Neutrophil (primary cell): ENCODE results near the gene CXXC5.

Experiments
- H3K27ac ChIP-seq: fragments of 200-600 bp; sonication (generic); 2 replicates; pipeline ENCODE4 v1.5.1; 2016; ENCODE audit warnings: mild to moderate bottlenecking, moderate library complexity
- H3K27me3 ChIP-seq: fragments of 200-600 bp; sonication (generic); 2 replicates; pipeline ENCODE4 v1.6.0; 2016; ENCODE audit warnings: mild to moderate bottlenecking
- H3K36me3 ChIP-seq: fragments of 200-600 bp; sonication (generic); 2 replicates; pipeline ENCODE4 v1.5.1; 2017
- H3K4me1 ChIP-seq, 2 experiments: fragments of 200-600 bp in 1 of 2; sonication (generic) in 1 of 2; 1 replicate in 1 of 2; 2 replicates in 1 of 2; pipeline versions ENCODE4 v1.5.1 to v1.6.1; 2013 to 2016; ENCODE audit warnings: low read depth in 1 of 2, low read length in 1 of 2, mild to moderate bottlenecking in 1 of 2, moderate library complexity in 1 of 2; ENCODE audit not compliant: control insufficient read depth in 1 of 2, insufficient read depth in 1 of 2
- H3K4me3 ChIP-seq, 2 experiments: fragments of 200-600 bp in 1 of 2; sonication (generic) in 1 of 2; 1 replicate in 1 of 2; 2 replicates in 1 of 2; pipeline ENCODE4 v1.5.1; 2013 to 2016; ENCODE audit warnings: low read depth in 1 of 2, low read length in 1 of 2, mild to moderate bottlenecking in 1 of 2, moderate library complexity in 1 of 2
- H3K9me3 ChIP-seq: fragments of 200-600 bp; sonication (generic); 2 replicates; pipeline ENCODE4 v1.5.1; 2016
- TF ChIP-seq, protein P1 (sequence below): fragments of 200-600 bp; sonication (generic); IDR thresholded peaks from 2 replicates; pipeline ENCODE4 v1.5.1; 2016; ENCODE audit warnings: antibody characterized with exemption

CXXC5 gene

DNA sequence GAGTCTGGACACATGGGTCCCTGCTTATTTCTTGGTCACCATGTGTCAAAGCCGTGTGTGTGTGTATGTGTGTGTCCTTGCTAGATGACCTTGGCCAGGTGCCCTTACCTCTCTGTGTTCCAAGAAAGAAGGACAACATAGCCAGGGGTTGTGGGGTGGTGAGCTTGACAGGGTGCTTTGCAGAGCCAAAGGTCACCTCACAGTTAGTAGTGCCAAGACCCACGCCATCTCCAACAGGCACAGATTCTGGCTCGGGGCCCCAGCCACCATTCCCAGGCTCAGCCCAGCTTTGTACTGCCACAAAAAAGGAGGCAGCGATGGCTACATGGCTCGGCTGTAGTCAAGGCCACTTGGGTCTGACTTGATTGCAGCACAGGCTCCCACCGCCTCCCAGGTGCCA, 39.5 kb downstream of the CXXC5 start:
- H3K9me3 ChIP-seq = no peaks in the 10 kb centered on the region
- no peaks in the 10 kb centered on the region for H3K4me1 ChIP-seq
- TF ChIP-seq, protein P1, sequence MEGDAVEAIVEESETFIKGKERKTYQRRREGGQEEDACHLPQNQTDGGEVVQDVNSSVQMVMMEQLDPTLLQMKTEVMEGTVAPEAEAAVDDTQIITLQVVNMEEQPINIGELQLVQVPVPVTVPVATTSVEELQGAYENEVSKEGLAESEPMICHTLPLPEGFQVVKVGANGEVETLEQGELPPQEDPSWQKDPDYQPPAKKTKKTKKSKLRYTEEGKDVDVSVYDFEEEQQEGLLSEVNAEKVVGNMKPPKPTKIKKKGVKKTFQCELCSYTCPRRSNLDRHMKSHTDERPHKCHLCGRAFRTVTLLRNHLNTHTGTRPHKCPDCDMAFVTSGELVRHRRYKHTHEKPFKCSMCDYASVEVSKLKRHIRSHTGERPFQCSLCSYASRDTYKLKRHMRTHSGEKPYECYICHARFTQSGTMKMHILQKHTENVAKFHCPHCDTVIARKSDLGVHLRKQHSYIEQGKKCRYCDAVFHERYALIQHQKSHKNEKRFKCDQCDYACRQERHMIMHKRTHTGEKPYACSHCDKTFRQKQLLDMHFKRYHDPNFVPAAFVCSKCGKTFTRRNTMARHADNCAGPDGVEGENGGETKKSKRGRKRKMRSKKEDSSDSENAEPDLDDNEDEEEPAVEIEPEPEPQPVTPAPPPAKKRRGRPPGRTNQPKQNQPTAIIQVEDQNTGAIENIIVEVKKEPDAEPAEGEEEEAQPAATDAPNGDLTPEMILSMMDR = no peak
- no peak overlapping the region for H3K27ac ChIP-seq
- no peaks in the 10 kb centered on the region for H3K36me3 ChIP-seq
- H3K4me3 ChIP-seq = no peak overlapping the region
- peaks cover 55% of the 10 kb centered on the region for H3K27me3 ChIP-seq

GRCh38 chr5:139688088-139688702, 40.0 kb downstream of the CXXC5 start:
- TF ChIP-seq, protein P1 = no peak
- H3K4me3 ChIP-seq = no peak overlapping the region
- no peaks in the 10 kb centered on the region for H3K4me1 ChIP-seq
- H3K27ac ChIP-seq = no peak overlapping the region
- H3K36me3 ChIP-seq = no peaks in the 10 kb centered on the region
- H3K9me3 ChIP-seq = no peaks in the 10 kb centered on the region
- H3K27me3 ChIP-seq = peaks cover 55% of the 10 kb centered on the region

DNA sequence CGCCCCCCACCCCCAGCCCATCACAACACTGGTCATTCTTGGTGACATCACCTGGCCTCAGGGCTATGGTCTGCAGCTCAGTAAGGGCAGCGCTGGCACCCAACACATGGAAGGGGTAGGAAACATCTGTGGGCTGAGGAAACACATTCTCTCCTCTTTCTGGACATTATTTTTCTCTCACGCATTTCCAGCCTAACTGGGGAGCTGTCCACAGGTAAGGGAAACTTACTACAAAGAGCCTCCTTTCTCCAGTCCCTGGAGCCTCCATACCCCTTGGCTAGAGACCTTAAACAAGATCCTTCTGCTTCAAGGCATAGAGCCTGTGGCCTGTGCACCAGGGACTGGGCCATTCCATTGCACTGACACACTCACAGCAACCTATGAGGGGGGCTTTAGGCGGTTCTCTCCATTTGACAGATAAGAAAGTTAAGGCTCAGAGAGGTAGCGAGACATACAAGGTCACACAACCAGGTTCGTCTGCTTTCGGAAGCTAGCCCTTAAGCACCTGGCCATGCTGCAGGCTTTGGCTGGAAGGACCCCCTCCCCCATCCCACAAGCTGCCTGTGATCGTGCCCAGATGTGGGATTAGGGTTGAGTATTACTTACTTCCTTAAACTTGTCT, 40.7 kb downstream of the CXXC5 start:
- Histone ChIP-seq H3K27ac (no peak overlapping the region), H3K36me3 (no peaks in the 10 kb centered on the region), H3K4me3 (no peak overlapping the region), H3K27me3 (peaks cover 58% of the 10 kb centered on the region), H3K4me1 (no peaks in the 10 kb centered on the region), H3K9me3 (no peaks in the 10 kb centered on the region)
- TF ChIP-seq, protein P1 = no peak

DNA sequence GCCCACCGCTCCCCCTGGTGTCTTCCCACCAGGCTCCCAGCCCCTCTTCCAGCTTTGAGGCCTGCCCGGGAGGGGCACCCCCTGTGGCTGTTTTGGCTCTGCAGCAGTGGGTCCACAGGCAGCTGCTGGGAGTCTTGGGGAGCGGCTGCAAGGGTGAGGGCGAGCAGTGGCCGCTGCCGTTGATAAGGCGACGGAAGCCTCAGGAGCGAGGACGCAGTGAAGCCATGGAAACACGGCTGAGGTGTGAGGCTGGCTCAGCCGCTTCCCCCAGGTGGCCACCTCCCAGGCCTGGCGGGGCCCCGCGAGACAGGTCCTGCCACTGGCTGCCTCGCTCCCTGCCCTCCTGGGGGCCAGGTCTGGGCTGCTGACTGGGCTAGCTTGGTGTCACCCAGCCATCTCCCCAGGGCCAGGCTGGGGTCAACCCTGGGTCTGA, 41.5 kb downstream of the CXXC5 start:
- peaks cover 66% of the 10 kb centered on the region for H3K27me3 ChIP-seq
- no peaks in the 10 kb centered on the region for H3K36me3 ChIP-seq
- H3K27ac ChIP-seq = no peak overlapping the region
- TF ChIP-seq, protein P1 = no peak
- no peaks in the 10 kb centered on the region for H3K4me1 ChIP-seq
- H3K4me3 ChIP-seq = no peak overlapping the region
- H3K9me3 ChIP-seq = no peaks in the 10 kb centered on the region

GRCh38 chr5:139690064-139690802, 42.1 kb downstream of the CXXC5 start:
- TF ChIP-seq, protein P1 = no peak
- H3K27me3 ChIP-seq = peaks cover 70% of the 10 kb centered on the region
- H3K27ac ChIP-seq = no peak overlapping the region
- H3K9me3 ChIP-seq = no peaks in the 10 kb centered on the region
- no peak overlapping the region for H3K4me3 ChIP-seq
- H3K36me3 ChIP-seq = no peaks in the 10 kb centered on the region
- H3K4me1 ChIP-seq = no peaks in the 10 kb centered on the region
